NOMO-1 (cell line): ENCODE measurements around the gene G6PC1.
"Not testable (repeated sequence)": the region's sequence is repeated elsewhere in the genome, so short reads cannot be mapped to it uniquely, and the experiment has no call there.

Experiments used
- DNase-seq, 2 experiments: peaks; one replicate each; lab custom pipeline; 2025; ENCODE audit not compliant: unreplicated experiment in 2 of 2; lab: John Stamatoyannopoulos, UW

G6PC1 gene

DNA sequence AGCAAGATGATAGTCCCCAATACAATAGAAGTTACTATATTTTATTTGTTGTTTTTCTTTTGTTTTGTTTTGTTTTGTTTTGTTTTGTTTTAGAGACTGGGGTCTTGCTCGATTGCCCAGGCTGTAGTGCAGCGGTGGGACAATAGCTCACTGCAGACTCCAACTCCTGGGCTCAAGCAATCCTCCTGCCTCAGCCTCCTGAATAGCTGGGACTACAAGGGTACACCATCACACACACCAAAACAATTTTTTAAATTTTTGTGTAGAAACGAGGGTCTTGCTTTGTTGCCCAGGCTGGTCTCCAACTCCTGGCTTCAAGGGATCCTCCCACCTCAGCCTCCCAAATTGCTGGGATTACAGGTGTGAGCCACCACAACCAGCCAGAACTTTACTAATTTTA, 618 bp upstream of the G6PC1 start:
- not testable (repeated sequence) for DNase-seq

GRCh38 chr17:42901535-42902229, 1.1 kb downstream of the G6PC1 start:
- DNase-seq: no peak

DNA sequence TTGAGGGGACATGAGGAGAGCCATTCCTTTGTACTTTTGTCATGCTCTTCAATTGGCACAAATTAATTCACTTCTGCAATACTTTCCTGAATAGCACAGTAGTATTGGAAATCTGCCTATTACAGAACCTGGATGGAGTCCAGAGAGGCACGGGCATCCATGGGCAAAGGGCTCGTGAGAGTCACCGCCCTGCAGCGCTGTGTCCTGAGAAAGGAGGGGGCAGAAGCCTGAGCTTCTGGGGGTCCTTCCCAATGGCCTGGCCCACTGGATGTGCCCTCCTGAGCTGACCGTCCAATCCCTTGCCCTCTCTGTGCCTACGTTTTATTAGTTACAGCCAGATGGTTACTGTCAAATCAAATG, 3.5 kb downstream of the G6PC1 start:
- no peak for DNase-seq

GRCh38 chr17:42906772-42907446, 6.3 kb downstream of the G6PC1 start:
- peak in 1 of 2 experiments; percentile 60 for DNase-seq

GRCh38 chr17:42908872-42909700, 8.5 kb downstream of the G6PC1 start:
- DNase-seq: no peak

DNA sequence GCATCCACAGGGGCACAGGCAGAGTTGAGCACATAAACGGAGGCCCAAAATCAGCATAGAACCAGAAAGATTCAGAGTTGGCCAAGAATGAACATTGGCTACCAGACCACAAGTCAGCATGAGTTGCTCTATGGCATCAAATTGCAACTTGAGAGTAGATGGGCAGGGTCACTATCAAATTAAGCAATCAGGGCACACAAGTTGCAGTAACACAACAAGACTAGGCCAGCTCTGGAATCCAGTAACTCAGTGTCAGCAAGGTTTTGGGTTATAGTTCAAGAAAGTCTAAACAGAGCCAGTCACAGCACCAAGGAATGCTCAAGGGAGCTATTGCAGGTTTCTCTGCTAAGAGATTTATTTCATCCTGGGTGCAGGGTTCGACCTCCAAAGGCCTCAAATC, 12.9 kb downstream of the G6PC1 start:
- DNase-seq: no peak

DNA sequence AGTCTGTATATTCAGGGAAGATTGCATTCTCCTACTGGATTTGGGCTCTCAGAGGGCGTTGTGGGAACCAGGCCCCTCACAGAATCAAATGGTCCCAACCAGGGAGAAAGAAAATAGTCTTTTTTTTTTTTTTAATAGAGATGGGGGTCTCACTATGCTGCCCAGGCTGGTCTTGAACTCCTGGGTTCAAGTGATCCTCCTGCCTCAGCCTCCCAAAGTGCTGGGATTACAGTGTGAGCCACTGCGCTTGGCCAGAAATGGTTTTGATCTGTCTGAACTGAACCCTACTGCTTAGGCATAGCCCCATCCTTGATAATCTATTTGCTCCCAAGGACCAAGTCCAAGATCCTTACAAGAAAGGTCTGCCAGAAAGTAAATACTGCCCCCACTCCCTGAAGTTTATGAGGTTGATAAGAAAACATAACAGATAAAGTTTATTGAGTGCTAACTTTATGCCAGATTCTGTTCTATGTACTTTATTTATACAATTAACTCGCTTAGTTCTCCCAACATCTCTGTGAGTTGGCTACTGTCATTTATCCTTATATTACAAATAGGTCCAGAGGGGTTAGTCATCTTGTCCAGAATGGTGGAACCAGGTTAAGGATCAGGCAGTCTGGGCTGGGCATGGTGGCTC, 13.5 kb downstream of the G6PC1 start:
- DNase-seq: no peak

GRCh38 chr17:42915288-42915687, 14.7 kb downstream of the G6PC1 start:
- DNase-seq: not testable (repeated sequence)

GRCh38 chr17:42916388-42917235, 16.0 kb downstream of the G6PC1 start:
- not testable (repeated sequence) for DNase-seq

DNA sequence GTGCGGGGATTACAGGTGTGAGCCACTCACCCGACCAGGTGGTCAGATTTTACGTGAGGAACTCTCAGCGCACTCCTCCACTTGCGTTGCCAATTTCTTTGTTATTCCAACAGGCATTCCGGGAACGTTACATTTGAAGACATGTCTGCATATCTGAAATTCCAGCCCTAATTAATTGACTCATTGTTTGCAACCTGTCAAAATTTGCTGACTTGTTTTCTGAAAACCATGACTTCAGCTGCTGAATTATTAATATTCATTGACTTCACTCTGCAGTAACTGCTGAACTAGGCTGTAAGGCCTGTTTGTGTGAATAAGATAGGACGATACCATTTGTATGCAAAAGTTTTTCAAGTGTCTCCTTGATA, 16.6 kb downstream of the G6PC1 start:
- DNase-seq: no peak

DNA sequence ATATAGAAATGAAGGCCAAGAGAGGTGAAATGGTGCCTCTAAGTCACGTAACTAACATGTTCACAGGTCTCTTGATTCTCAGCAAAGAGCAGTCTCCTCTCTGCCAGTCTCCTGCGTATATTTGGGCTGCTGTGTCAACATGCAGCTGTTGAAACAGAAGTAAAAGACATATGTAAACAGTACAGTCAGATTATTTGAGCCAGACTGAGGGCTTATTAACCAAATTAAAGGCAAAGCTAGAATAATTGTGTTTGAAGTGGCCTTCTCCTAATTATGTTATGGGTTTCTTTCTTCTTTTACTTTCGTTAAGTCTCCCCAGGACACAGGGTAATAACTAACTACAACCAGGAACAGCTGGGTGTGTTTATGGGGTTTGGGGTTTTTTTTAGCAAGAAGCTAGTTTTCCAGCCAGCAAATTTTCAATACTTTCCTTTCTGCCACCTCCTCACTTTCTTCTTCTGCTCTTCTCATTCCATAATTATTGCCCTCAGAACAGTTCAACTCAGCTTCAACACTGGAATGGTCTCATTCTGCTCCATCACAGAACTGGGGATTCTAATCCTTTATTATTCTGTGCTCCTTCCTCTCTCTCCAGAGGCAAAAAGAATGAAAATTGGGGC, 18.4 kb downstream of the G6PC1 start:
- DNase-seq: no peak

DNA sequence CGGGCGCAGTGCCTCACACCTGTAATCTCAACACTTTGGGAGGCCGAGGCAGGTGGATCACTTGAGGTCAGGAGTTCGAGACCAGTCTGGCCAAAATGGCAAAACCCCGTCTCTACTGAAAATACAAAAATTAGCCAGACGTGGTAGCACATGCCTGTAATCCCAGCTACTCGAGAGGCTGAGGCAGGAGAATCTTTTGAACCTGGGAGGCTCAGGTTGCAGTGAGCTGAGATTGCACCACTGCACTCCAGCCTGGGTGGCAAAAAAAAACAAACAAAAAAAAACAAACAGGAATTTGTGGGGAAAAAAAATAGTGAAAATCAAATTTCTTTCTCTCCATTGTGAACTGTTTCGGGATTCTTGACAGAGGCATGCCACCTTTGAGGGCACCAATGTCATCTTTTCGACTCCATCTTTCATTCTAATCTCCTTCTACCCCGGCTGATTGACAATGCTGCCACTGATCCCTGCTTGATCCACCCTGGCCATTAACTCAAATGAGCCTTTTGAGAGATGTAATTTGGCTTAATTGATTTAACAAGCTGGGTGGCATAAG, 19.0 kb downstream of the G6PC1 start:
- not testable (repeated sequence) for DNase-seq

DNA sequence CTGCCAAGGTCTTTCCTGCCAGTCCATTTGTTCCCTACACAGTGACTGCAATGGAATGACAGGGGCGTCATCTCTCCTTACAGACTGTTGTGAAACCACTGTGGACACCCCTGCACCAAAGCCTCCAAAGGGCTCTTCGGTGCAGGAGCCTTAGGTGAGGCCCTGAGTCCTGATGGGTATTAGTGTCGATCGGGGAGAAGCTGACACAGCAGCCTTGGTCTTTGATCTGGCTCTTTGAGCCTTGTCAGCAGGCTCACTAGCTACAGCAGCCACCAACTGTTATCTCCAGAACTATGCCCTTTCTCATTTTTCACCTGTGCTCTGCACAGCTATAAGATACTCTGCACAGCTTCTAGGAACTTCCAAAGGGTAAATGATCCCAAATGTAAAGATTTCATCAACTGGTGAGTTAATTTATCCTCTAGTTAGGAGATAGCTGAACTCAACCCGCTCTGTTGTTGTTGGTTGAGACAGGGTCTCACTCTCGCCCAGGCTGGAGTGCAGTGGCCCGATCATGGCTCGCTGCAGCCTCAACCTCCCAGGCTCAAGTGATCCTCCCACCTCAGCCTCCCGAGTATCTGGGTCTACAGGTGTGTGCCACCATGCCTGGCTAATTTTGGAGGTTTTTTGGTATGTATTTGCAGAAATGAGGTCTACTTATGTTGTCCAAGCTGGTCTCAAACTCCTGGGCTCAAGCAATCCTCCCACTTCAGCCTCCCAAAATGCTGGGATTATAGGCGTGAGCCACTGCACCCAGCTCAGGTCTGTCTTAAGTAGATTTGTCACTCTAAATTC, 19.7 kb downstream of the G6PC1 start:
- DNase-seq: no peak

DNA sequence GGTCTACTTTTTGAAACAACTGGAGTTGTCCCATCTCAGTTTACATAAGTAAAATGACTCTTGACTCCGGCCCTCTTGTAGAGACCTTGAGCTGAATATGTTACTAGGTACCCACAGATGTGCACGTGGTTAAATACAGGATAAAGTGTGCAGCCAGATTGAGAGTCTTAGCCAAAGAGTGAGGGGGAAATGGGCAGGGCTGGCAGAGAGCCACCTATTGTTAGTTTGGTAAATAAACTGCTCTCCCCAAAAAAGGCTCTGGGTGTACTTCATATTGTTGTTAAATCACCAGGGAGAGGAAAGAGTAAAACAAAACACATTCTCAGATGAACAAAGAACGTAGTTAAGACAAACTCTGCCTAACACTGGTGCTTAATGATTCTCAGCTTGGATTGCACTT, 20.3 kb downstream of the G6PC1 start:
- no peak for DNase-seq

GRCh38 chr17:42922294-42922693, 21.7 kb downstream of the G6PC1 start:
- no peak for DNase-seq

DNA sequence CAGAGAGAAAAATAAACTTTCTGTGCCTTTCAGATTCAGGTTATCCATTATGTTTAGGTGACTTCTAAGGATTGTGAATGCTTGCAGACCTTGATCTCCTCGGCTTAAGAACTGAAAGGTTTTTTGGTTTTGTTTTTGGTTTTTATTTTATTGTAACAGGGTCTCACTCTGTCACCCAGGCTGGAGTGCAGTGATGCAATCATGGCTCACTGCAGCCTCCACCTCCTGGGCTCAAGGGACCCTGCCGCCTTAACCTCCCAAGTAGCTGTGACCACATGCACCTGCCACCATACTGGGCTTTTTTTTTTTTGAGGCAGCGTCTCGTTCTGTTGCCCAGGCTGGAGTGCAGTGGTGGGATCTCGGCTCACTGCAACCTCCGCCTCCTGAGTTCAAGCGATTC, 22.9 kb downstream of the G6PC1 start:
- not testable (repeated sequence) for DNase-seq

DNA sequence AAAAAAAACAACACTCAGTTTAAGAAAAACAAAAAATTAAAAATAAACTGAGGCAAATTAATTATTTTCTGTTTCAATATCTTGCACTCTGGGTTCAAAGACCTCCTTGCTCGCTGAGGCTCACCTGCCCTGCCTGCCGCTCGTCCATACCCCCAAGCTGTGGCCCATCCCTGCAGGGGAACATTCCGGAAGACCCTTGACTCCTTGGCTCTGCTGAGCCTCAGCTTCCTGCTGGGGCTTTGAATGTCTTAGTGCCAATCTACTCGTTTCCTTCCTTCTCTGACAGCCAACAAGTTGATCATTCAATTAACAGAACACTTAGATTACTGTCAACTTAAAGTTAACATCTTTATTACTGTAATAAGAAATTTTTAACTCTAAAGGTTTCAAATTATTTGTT, 24.3 kb downstream of the G6PC1 start:
- DNase-seq: no peak

- peak; percentile 98 for DNase-seq
Measured at GRCh38 chr17:42928714-42929496, 28.3 kb downstream of the G6PC1 start.
